Left ventricle myocardium inferior (tissue), 1 donor: ENCODE measurements around the gene UXT. TPM values are rescaled to one million over a fixed set of nuclear protein-coding genes. Genes with fewer than 3 reads are reported as not detected.
"Not testable (repeated sequence)": the region's sequence is repeated elsewhere in the genome, so short reads cannot be mapped to it uniquely, and the experiment has no call there.

Experiments
- DNase-seq: peaks from one replicate; pipeline ENCODE4 v3.0.0-alpha.2; 2020
- H3K27ac ChIP-seq: fragments of 200-600 bp; replicated peaks from 2 replicates; pipeline ENCODE4 v1.8.0; 2021
- H3K27me3 ChIP-seq: fragments of 200-600 bp; 2 replicates; pipeline ENCODE4 v1.8.0; 2021; ENCODE audit warnings: low read depth
- H3K36me3 ChIP-seq: fragments of 200-600 bp; 2 replicates; pipeline ENCODE4 v1.8.0; 2021
- H3K4me1 ChIP-seq: fragments of 200-600 bp; 2 replicates; pipeline ENCODE4 v1.8.0; 2021
- H3K4me3 ChIP-seq: fragments of 200-600 bp; 2 replicates; pipeline ENCODE4 v1.8.0; 2021; ENCODE audit warnings: mild to moderate bottlenecking, moderate library complexity
- H3K9me3 ChIP-seq: fragments of 200-600 bp; replicated peaks from 2 replicates; pipeline ENCODE4 v1.8.0; 2021
- CTCF ChIP-seq: fragments of 200-600 bp; IDR thresholded peaks from 2 replicates; pipeline ENCODE4 v1.8.0; 2021; ENCODE audit warnings: antibody characterized with exemption, mild to moderate bottlenecking, borderline replicate concordance
- intact Hi-C: fragments of 100-400 bp; cut with micrococcal nuclease; formaldehyde crosslinking; loops from one replicate; pipeline ENCODE4 v1.11.0; 2022
- total RNA-seq: library from RNA; stranded (reverse); fragmentation: NEBNext Ultra II Directional; extraction: Animal tissue kit (Norgen Biotek cat#: 25700); gene quantifications from one replicate; pipeline ENCODE4 v1.2.1, GENCODE V29; 2021
- donor health status: DM: no; HTN: yes; CAD: no; lungs with severe emphysema.

UXT gene
- total RNA-seq, 1 donor from 2014 or later, result 93.5 TPM

- intact Hi-C loops, result no loop called here
- Histone ChIP-seq H3K27ac (no peak overlapping the region), H3K27me3 (no peaks in the 10 kb centered on the region), H3K9me3 (peaks cover 12% of the 10 kb centered on the region), H3K4me3 (no peak overlapping the region), H3K4me1 (no peaks in the 10 kb centered on the region), H3K36me3 (no peaks in the 10 kb centered on the region)
- no peak for DNase-seq
- no peak for TF ChIP-seq CTCF
These were observed 54.0 kb downstream of the UXT start for GRCh38 chrX:47605024-47605423.

GRCh38 chrX:47603125-47603524 is 55.9 kb downstream of the UXT start:
- H3K27me3 ChIP-seq, intact Hi-C loops, H3K36me3 ChIP-seq: not testable (repeated sequence)

More at GRCh38 chrX:47603125-47603524, 55.9 kb downstream of the UXT start:
- DNase-seq, H3K27ac ChIP-seq, H3K4me1 ChIP-seq, H3K4me3 ChIP-seq: not testable (repeated sequence)
- peaks cover 22% of the 10 kb centered on the region for H3K9me3 ChIP-seq

Other genes with a start within 250 kb of the UXT start
- 16.1 TPM for gene ZNF41, start 176.0 kb downstream of the UXT start, total RNA-seq
- gene ARAF, start 98.0 kb downstream of the UXT start, total RNA-seq, result 76.4 TPM
- 99.3 TPM for gene TIMP1, start 76.7 kb downstream of the UXT start, total RNA-seq
- 13.9 TPM for gene SYN1, start 39.3 kb downstream of the UXT start, total RNA-seq
- 3.0 TPM for gene CFP, start 29.2 kb downstream of the UXT start, total RNA-seq
- gene ELK1, start 8.6 kb downstream of the UXT start, total RNA-seq, result 21.3 TPM
- gene ZNF81, start 177.7 kb upstream of the UXT start, total RNA-seq, result 5.8 TPM